Kidney (tissue), 22 donors: ENCODE data around the gene PCDHGA7. TPM values are rescaled to one million over a fixed set of nuclear protein-coding genes. Genes with fewer than 3 reads are reported as not detected.
A peak's percentile ranks its signal among the peaks of the same experiment; 100 is the strongest.
"Not testable (repeated sequence)": the region's sequence is repeated elsewhere in the genome, so short reads cannot be mapped to it uniquely, and the experiment has no call there.

Source experiments
- DNase-seq, 5 donors: peaks; one replicate each; pipeline ENCODE4 v3.0.0-alpha.2; 2013 to 2020
- FAIRE-seq: peaks from 2 replicates; lab custom pipeline; 2012; peaks lifted over from hg19 to GRCh38; lab: Jason Lieb, UNC
- H3K27ac ChIP-seq, 2 donors: one replicate each; pipeline ENCODE4 v1.7.0; 2013; ENCODE audit warnings: low read depth in 2 of 2, low read length in 2 of 2, inconsistent platforms in 1 of 2
- H3K27me3 ChIP-seq: one replicate; pipeline ENCODE4 v1.7.1; 2013; ENCODE audit warnings: low read length, inconsistent platforms; ENCODE audit not compliant: control insufficient read depth, insufficient read depth
- H3K36me3 ChIP-seq, 3 donors: one replicate each; pipeline versions ENCODE4 v1.7.0 to v1.7.1; 2013; ENCODE audit warnings: low read length in 3 of 3, control low read depth in 1 of 3, inconsistent platforms in 1 of 3; ENCODE audit not compliant: insufficient read depth in 3 of 3, control insufficient read depth in 2 of 3
- H3K4me1 ChIP-seq, 3 donors: one replicate each; pipeline versions ENCODE4 v1.7.0 to v1.7.1; 2013; ENCODE audit warnings: low read length in 3 of 3, inconsistent platforms in 1 of 3, low read depth in 1 of 3; ENCODE audit not compliant: control insufficient read depth in 2 of 3, insufficient read depth in 2 of 3
- H3K4me3 ChIP-seq, 3 donors: one replicate each; pipeline versions ENCODE4 v1.7.0 to v1.8.1; 2013; ENCODE audit warnings: low read length in 3 of 3, control low read depth in 1 of 3, inconsistent platforms in 1 of 3
- H3K9ac ChIP-seq, 3 donors: one replicate each; pipeline versions ENCODE4 v1.7.0 to v1.7.1; 2013; ENCODE audit warnings: low read length in 3 of 3, control low read depth in 1 of 3, inconsistent platforms in 1 of 3
- H3K9me3 ChIP-seq, 3 donors: one replicate each; pipeline versions ENCODE4 v1.7.0 to v1.7.1; 2013; ENCODE audit warnings: low read length in 3 of 3, control low read depth in 1 of 3, inconsistent platforms in 1 of 3; ENCODE audit not compliant: control insufficient read depth in 2 of 3, insufficient read depth in 1 of 3
- CTCF ChIP-seq: IDR thresholded peaks from 3 replicates; pipeline ENCODE4 v1.5.1; 2012; ENCODE audit warnings: mild to moderate bottlenecking, moderate library complexity, borderline replicate concordance; ENCODE audit not compliant: insufficient read depth; ENCODE audit errors: extremely low read depth
- intact Hi-C: fragments of 100-400 bp; cut with DNase I; formaldehyde crosslinking; loops from one replicate; pipeline ENCODE4 v1.11.1; 2022
- long read RNA-seq, 10 donors: library from polyadenylated mRNA in 1 of 10; unstranded in 1 of 10; transcript quantifications; one replicate each; pipeline ENCODE4 v2.0.0 and lab custom pipeline, GENCODE V29; 2021 to 2026
- polyA plus RNA-seq: library from polyadenylated mRNA; stranded (reverse); fragments of 350-450 nt; fragmentation: Illumina TruSeq; extraction: RNeasy Lipid Tissue Mini Kit (QIAGEN cat#74804); gene quantifications from one replicate; pipeline ENCODE4 v1.2.3, GENCODE V29; 2014; ENCODE audit warnings: low read depth, low replicate concordance; ENCODE audit not compliant: insufficient read depth
- total RNA-seq: library from RNA; stranded (reverse); fragmentation: NEBNext Ultra II Directional; extraction: Animal tissue kit (Norgen Biotek cat#: 25700); gene quantifications from one replicate; pipeline ENCODE4 v1.2.1, GENCODE V29; 2021
- donor health status: control.
- donor health status: control.
- donor health status: control.
- donor health status: control.
- donor health status: control.
- donor health status: DM: yes; HTN: yes; CAD: no.
- donor health status: Normal renal cell carcinoma (clear cell type).

PCDHGA7 gene
- total RNA-seq (4.1 TPM), polyA plus RNA-seq (0.49 TPM)
- long read RNA-seq, donor 1, partial matches to known transcripts, result 0 of 1 reads
- long read RNA-seq, donor 1, other reads (novel, unspliced or antisense), result 0 of 1 reads
- long read RNA-seq, donor 2, partial matches to known transcripts, result 0 of 2 reads
- long read RNA-seq, donor 2, other reads (novel, unspliced or antisense), result 0 of 2 reads
- long read RNA-seq, donor 3, partial matches to known transcripts, result 0 of 1 reads
- long read RNA-seq, donor 3, other reads (novel, unspliced or antisense), result 0 of 1 reads
- long read RNA-seq, donor 4, full-length matches to known transcripts, result 2 of 2 reads
- long read RNA-seq, donor 4, partial matches to known transcripts, result 0 of 2 reads
- long read RNA-seq, donor 4, other reads (novel, unspliced or antisense), result 0 of 2 reads
- long read RNA-seq, donor 5, result 0 reads
- long read RNA-seq, donor 6, result 0 reads
- long read RNA-seq, donor 7, result 0 reads
- long read RNA-seq, donor 8, full-length matches to known transcripts, result 1 of 1 reads
- long read RNA-seq, donor 8, partial matches to known transcripts, result 0 of 1 reads
- long read RNA-seq, donor 8, other reads (novel, unspliced or antisense), result 0 of 1 reads
- long read RNA-seq, donor 9, full-length matches to known transcripts, result 1 of 1 reads
- long read RNA-seq, donor 9, partial matches to known transcripts, result 0 of 1 reads
- long read RNA-seq, donor 9, other reads (novel, unspliced or antisense), result 0 of 1 reads
- long read RNA-seq, donor 10, partial matches to known transcripts, result 0 of 1 reads
- long read RNA-seq, donor 10, other reads (novel, unspliced or antisense), result 0 of 1 reads

DNA sequence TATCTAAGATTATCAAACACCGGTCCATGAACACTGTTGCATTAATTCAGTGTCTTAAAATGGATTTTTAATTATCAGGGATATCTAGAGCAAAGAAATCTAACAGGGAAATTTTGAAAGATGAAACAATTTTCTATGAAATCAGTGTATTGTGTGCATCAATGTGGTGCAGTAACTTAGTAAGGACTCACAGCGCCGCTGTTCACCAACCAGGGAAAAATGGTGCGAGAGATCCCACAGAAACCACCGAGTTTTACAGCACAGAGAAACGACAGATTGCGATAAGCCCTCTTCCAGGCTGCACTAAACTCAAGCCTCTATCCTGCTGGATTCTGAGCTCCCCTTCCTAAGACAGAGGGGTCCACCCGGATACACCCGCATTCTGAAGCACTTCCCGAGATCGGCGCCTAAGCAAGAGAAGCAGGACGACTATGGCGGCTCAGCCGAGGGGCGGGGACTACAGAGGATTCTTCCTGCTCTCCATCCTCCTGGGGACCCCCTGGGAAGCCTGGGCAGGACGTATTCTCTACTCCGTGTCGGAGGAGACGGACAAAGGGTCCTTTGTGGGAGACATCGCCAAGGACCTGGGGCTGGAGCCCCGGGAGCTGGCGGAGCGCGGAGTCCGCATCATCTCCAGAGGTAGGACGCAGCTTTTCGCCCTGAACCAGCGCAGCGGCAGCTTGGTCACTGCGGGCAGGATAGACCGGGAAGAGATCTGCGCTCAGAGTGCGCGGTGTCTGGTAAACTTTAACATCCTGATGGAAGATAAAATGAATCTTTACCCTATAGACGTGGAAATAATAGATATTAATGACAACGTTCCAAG, at the start of gene PCDHGA7:
TSS of gene PCDHGA7 (plus strand) at position 274 of the 826 bp plus-strand sequence. CDS start at position 432, 158 bp downstream.
- Histone ChIP-seq H3K27me3 (no peaks in the 10 kb centered on the region), H3K9me3 (peaks cover 4 to 60% (median 10%) of the 10 kb centered on the region in 3 donors), H3K36me3 (no peaks in the 10 kb centered on the region), H3K4me1 (no peaks in the 10 kb centered on the region), H3K4me3 (peak within 1 kb of the TSS; percentile 14 to 43 (median 30)), H3K27ac (no peak within 1 kb of the TSS), H3K9ac (peak within 1 kb of the TSS in 1 of 3 donors; percentile 24)
- FAIRE-seq (no peak), DNase-seq (no peak)
- TF ChIP-seq CTCF, result peak; percentile 18
- intact Hi-C loops, result no loop called here

- intact Hi-C loops, result no loop called here
- H3K9ac ChIP-seq, result no peak within 1 kb of the TSS
- peaks cover 0 to 56% (median 26%) of the 10 kb centered on the region in 3 donors for H3K9me3 ChIP-seq
- H3K27ac ChIP-seq, result no peak within 1 kb of the TSS
- DNase-seq (peak in 3 of 5 donors; percentile 57 to 80 (median 76)), FAIRE-seq (no peak)
- no peaks in the 10 kb centered on the region for H3K27me3 ChIP-seq
- H3K4me1 ChIP-seq, result no peaks in the 10 kb centered on the region
- peak; percentile 18 for TF ChIP-seq CTCF
- H3K4me3 ChIP-seq, result peak within 1 kb of the TSS; percentile 31 to 55 (median 42)
- H3K36me3 ChIP-seq, result no peaks in the 10 kb centered on the region
These were observed 43.8 kb upstream of the PCDHGA7 start, which contains the start of gene PCDHGA2 for GRCh38 chr5:141338538-141339306. Gene PCDHGA2, plus strand, starts transcription at chr5:141338760.

DNA sequence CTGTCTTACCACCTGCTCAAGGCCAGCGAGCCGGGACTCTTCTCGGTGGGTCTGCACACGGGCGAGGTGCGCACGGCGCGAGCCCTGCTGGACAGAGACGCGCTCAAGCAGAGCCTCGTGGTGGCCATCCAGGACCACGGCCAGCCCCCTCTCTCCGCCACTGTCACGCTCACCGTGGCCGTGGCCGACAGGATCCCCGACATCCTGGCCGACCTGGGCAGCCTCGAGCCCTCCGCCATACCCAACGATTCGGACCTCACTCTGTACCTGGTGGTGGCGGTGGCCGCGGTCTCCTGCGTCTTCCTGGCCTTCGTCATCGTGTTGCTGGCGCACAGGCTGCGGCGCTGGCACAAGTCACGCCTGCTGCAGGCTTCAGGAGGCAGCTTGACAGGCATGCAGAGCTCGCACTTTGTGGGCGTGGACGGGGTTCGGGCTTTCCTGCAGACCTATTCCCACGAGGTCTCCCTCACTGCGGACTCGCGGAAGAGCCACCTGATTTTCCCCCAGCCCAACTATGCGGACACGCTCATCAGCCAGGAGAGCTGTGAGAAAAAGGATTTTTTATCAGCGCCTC, 41.7 kb upstream of the PCDHGA7 start:
- H3K27ac ChIP-seq, H3K4me3 ChIP-seq, H3K4me1 ChIP-seq, DNase-seq, H3K9ac ChIP-seq, intact Hi-C loops, FAIRE-seq, H3K27me3 ChIP-seq, H3K36me3 ChIP-seq: not testable (repeated sequence)
- H3K9me3 ChIP-seq, result peaks cover 2 to 66% (median 24%) of the 10 kb centered on the region in 3 donors
